GM12872 (cell line): ENCODE data around the gene KDM4B.

ENCODE experiments used
- CTCF ChIP-seq: IDR thresholded peaks from 3 replicates; pipeline ENCODE4 v1.5.1; 2011; ENCODE audit warnings: low read depth, mild to moderate bottlenecking, low read length, moderate library complexity; ENCODE audit not compliant: insufficient read depth

Gene KDM4B

GRCh38 chr19:5192568-5192967, 223.7 kb downstream of the KDM4B start:
- no peak for TF ChIP-seq CTCF

- no peak for TF ChIP-seq CTCF
These were observed 224.3 kb downstream of the KDM4B start for GRCh38 chr19:5193192-5193591.

GRCh38 chr19:5194641-5195040, 225.7 kb downstream of the KDM4B start:
- no peak for TF ChIP-seq CTCF

- no peak for TF ChIP-seq CTCF
These were observed 227.9 kb downstream of the KDM4B start for GRCh38 chr19:5196832-5197231.

GRCh38 chr19:5200844-5201243, 231.9 kb downstream of the KDM4B start:
- TF ChIP-seq CTCF, result no peak

- no peak for TF ChIP-seq CTCF
These were observed 233.6 kb downstream of the KDM4B start for GRCh38 chr19:5202553-5202952.
